HTERT RPE-1 (cell line): ENCODE data around the gene UGGT2.
"Not testable (repeated sequence)": the region's sequence is repeated elsewhere in the genome, so short reads cannot be mapped to it uniquely, and the experiment has no call there.

Experiments
- in situ Hi-C: fragments of 300-500 bp; cut with MboI; formaldehyde crosslinking; loops from 4 replicates; pipeline ENCODE4 v1.14.3; 2020; ENCODE audit warnings: low sequenced_read_pairs

UGGT2 gene

DNA sequence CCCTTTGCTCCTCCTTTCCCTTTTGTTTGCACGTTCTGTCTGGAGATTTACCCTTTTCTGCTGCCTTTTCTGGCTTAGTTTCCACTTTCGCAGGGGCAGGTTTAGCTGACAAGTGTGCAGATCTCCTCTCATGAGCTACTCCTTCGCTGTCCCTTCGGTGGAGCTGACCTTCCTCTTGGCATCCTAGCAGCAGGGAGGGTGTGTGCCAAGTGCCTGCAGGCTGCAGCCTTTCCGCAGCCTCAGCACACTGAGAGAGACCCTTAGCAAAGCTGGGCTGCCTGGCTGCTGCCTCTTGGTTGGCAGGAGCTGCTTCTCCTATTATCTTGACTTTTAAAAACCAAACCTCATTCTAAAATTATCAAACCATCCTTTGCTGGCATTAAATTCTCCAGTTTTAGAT is 243.8 kb downstream of the UGGT2 start:
- in situ Hi-C loops: no loop called here

DNA sequence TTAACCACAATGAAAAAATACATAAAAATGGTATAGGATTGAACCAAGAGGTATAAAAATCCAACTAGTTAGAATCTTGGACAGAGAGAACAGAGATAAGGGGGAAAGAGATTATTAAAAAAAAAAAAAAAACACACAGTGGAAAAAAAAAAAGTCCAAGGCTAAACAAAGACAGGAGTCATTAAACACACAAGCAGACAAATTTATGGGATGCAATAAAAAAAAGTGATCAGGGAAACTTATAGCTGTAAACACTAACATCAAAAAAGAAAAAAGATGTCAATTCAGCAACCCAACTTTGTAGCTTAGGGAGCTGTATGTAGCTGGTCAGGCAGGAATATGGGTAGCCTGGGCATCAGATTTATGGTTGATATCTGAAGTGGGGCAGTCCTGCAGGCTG is 247.3 kb downstream of the UGGT2 start:
- in situ Hi-C loops: no loop called here

DNA sequence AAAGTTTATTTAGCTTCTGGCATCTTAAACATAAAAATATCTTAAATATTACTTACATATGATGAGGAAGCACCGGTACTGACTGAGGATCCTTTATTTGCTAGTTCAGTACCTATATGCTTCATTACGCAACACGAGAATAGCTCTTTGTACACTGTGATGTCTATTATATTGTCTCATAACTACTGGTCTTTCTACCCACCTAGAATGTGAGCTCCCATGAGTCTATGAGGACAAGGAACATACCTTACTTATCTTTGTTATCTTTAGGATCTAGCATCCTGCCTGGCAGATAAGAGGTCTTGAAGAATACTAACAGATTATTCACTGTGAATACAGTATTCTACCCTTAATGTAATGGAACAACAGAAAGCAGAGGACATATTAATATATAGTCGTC is 251.4 kb downstream of the UGGT2 start:
- in situ Hi-C loops: no loop called here

DNA sequence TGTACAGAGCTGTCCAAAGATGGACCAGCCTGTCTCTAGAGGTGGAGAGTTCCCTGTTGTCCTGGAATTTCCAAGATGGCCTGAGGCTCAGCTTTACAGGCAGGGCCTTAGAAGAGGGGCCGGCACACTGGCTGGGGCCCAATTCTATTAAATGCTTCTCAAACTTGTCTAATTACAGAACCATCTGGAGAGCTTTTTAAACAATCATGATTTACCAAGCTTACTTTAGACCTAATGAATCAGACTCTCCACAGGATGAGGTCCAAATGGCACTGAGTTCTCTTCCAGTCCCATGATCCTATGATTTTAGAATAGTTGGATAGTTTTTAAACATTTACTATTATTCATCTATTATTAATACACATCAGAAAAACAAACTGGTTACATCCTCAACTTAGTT is 252.8 kb downstream of the UGGT2 start:
- in situ Hi-C loops: no loop called here

DNA sequence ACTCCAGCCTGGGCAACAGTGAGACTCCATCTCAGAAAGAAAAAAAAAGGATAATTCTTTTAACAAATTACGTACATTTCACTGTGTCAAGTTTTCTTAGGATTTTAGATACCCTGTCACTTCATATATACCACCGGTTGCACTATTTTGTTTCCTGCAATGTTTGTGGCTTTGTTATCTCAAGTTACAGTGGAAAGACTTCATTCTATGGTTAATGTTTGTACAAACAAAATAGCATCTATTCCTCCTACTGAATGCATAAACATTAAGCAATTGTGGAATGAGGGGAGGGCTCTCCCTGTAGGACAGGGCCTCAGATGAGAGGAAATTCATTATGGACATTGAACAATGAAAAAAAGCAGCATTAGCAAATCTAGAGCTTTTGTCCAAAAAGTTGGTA is 256.2 kb downstream of the UGGT2 start:
- in situ Hi-C loops: no loop called here

DNA sequence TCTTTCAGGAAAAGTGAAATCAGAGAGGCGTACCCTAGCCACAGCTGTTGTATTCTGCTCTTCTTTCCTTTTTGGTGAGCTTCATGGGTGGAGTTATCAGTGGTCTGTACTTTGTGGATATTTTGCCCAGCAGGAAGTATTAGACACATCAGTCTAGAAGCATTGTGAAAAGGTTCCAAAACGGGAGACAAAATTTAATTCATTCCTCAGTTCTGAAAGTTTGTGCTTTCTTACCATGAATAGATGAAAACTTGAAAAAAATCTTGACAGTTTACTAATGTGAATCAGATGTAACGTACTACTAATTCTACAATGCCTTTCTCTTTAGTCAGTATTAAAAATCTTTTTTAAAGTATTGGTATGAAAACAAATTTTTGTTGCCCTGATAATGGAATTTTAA is 259.4 kb downstream of the UGGT2 start:
- in situ Hi-C loops: no loop called here

DNA sequence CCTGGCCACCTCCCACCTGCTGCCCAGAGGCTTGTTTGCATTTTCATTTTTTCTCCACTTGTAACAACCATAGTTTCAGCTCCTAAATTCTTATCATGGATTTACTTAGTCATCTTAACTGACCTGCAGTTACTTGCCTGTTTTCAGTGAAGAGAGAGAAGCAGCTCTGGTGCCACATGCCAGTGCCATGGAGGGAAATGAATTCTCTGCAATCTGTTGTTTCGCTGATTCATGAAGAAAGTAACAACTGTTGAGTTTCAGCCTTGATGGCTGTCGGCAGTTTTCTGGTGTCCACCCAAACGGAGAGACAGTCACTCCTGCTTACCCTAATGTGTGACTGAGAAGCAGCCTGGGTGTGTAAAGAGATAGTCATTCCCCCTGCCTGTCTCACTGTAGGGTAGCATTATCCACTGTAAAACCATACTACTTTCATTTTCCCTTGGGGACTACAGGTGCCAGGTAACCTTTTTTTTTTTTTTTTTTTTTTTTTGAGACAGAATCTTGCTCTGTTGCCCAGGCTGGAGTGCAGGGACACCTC is 260.1 kb downstream of the UGGT2 start:
- in situ Hi-C loops: no loop called here

DNA sequence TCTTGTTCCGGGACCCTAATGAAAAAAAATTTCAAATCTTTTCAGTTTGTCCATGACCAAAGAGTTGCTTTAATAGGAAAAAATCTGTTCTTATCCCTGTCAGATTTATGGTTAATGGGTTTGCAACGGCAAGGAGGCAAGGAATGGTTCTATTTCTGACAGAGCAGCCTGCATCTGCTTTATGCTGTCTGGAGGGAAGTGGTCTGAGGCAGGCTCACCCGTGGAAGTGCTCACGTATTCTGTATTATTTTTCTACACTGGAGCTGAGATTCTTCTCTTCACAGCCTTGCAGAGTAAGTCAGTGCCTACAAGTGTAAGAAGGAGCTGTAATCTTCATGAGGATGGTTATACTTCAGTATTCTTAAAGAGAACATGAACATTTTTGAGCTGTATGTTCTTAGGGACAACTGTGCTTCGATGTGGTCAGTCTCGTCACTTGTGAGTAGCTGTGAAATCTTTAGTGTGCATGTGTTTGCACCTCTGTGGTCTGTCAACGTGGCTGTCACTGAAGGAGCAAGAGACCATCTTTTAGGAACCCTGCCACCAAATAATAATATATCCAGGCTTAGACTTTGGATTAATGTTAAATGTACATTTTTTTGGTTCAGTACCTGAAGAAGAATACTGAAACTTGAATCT is 262.0 kb downstream of the UGGT2 start:
- in situ Hi-C loops: no loop called here

DNA sequence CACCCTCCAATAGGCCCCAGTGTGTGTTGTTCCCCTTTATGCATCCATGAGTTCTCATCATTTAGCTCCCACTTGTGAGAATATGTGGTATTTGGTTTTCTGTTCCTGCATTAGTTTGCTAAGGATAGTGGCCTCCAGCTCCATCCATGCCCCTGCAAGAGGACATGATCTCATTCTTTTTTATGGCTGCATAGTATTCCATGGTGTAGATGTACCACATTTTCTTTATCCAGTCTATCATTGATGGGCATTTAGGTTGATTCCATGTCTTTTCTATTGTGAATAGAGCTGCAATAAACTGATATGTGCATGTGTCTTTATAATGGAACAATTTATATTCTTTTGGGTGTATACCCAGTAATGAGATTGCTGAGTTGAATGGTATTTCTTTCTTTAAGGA is 263.9 kb downstream of the UGGT2 start:
- in situ Hi-C loops: not testable (repeated sequence)

DNA sequence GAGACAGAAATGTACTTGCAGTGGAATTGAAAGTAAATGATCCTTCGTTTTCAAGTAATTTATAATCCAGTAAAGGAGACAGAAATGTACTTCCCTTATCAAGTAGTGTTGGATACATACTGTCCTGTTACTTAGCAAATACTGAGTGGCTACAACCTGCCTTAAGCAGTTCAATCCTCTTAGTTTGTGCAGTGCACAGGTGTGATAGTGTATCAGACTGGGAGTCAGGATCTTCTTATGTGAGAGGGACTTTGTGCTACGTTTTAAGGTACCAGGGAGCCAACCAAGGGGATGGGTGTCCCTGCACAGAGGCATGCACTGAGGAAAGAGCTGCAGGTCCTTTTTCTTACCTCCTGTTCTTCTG is 265.1 kb downstream of the UGGT2 start:
- in situ Hi-C loops: no loop called here

DNA sequence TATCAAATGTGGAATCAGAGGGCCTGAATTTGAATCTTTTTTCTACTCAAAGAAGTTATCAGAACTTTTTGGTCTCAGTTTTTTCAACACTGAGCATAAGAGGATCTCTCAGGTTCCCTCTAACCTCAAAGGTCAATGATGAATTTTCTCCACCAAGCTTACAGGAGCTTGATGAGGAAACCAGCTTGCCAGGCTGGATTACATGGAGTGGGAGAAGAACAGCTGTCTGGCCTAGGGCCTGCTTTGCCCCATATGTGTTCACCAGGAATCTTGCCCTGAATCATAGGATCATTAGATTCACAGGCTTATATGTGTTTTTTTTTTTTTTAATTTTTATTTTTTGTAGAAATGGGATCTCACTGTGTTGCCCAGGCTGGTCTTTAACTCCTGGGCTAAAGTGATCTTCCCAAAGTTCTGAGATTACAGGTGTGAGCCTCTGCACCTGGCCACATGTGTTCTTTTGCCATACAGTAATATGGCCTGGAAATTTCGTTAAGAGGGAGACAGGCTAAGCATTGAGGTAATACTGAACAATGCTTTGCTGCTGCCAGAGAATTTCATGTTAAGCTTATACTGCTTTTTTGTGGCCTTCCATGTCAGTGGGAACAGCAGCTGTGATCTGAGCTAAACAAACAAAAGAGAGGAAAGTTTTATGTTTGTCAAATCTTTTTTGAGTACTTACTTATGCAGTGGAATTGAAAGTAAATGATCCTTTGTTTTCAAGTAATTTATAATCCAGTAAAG is 265.7 kb downstream of the UGGT2 start:
- in situ Hi-C loops: no loop called here

DNA sequence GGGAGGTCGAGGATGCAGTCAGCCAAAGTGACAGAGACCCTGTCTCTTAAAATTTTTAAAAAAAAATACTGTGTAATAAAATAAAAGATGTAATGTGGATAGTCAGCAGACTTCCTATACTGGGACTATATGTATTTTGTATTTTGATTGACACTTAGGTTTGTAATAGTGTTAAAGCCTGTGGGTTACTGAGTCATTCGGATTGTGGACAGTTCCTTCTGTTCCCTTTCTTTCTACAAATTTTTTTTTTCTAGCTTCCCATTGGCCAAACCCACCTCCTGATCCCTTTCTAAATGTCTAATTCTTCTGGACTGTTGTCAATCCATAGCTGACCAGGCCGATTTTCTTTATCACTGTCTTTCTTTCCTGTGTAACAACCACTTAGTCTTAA is 268.3 kb downstream of the UGGT2 start:
- in situ Hi-C loops: no loop called here

DNA sequence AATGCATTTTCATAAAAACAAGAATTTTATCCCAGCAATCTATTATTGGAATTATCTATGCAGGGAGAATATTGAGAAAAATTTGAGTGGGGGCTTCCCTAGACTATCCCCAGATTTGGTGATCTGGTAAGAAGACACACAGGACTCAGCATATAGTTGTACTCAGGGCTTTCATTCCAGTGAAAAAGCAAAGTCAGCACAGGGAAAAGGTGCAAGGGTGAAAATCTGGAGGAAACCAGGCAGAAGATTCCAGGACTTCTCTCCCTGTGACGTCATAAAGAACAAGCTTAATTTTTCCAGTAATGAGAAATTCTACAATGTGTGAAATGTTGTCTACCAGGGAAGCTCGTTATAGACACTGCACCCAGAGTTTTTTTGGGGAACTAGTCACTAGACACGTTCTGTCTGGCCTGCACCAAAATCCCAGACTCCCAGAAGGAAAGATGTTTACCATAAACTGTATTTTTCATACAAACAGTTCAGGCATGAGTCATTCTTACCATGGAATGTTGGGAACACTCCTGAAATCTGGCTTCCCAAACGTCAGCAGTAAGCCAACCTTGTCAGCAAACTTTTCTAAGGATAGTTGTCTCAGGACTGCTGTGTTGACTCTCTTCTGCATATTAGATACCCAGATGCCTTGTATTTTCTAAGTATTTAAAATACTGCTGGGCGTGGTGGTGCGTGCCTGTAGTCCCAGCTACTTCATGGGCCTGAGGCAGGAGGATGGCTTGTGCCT is 268.9 kb downstream of the UGGT2 start:
- in situ Hi-C loops: no loop called here

DNA sequence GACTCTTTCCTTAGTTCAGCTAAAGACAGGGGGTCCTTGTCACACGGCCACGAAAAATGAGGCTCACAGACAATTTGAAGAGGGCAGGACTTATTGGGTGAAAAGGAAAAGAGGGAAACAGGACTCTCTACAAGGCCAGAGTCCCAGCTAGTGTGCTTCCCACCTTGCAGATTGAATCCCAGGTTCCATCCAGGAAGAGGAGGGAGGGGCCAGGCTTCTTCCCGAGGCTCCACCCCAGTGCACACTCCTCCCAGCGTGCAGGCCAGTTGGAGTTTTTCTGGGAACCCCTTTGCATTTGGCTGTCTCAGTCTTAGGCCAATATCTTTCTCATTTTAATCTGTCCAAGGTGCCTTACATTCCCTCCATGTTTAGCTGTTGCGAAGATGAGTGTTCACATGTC is 269.5 kb downstream of the UGGT2 start:
- in situ Hi-C loops: no loop called here

DNA sequence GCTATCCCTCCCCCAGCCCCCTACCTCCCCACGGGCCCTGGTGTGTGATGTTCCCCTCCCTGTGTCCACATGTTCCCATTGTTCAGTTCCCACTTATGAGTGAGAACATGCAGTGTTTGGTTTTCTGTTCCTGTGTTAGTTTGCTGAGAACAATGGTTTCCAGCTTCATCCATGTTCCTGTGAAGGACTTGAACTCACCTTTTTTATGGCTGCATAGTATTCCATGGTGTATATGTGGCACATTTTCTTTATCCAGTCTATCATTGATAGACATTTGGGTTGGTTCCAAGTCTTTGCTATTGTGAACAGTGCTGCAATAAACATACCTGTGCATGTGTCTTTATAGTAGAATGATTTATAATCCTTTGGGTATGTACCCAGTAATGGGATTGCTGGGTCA is 271.3 kb downstream of the UGGT2 start:
- in situ Hi-C loops: not testable (repeated sequence)

DNA sequence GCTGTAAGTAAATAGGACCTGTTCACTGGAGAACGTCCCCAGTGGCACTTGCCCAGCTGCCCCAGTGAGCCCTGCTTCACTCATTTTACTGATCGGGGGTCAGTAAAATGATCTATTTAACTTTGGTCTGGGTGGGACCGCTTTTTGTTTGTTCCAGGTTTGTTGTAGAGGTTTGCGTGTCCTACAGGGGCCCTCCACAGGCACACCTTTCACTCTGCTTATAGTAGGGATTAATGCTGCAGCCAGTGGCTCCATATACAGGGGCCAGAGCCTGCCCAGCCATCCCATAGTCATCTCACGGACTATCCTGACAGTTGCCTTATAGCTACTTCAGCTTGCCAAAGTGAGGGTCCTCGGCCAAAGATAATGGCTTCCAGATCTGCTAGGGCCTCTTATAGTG is 272.2 kb downstream of the UGGT2 start:
- in situ Hi-C loops: no loop called here

DNA sequence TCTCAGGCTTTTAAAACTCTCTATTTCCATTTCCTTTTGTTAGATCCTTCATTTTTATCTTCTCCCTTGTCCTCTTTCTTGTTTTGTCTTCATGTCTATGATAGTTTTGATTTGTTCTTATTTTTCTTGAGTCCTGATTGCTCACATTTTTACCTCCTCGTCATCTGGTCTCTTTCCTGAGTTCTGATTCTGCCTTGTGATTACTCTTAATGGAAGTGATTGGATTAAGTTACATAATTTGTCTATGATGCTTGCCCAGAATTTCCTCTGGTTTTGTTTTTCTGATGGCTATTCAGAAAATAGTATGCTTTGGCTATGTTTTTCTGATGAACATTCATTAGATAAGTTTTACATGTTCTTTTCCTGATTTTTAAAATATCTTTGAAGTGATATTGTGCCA is 273.7 kb downstream of the UGGT2 start:
- in situ Hi-C loops: no loop called here

DNA sequence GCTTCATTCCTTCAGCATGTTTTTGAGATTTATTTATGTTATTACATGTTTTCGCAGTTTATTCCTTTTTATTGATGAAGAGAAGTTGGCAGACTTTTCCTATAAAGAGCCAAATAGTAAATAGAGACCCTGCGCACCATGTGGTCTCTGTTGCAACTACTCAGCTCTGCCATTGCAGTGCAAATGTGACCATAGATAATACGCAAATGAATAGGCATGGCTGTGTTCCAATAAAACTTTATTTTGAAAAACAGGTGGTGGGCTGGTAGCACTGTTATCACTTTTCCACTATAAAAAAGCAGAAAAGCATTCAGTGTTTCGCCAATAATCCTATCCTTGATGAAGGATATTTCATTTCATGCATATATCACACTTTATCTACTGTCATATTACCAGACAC is 281.3 kb downstream of the UGGT2 start:
- in situ Hi-C loops: no loop called here

DNA sequence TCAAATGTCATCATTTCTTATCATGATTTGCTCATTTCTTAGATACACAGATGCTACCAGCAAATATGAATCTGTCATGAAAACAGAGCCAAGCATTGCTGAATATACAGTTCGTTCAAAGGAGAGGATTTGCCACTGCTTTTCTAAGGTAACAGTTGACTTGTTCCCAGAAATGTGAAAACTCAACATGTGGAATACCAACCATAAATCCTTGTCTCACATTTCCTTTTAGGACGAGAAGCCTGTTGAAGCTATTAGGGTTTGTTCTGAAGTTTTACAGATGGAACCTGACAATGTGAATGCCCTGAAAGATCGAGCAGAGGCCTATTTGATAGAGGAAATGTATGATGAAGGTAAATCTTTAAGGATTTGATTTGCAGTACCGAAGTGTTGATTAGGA is 289.6 kb downstream of the UGGT2 start:
- in situ Hi-C loops: no loop called here

DNA sequence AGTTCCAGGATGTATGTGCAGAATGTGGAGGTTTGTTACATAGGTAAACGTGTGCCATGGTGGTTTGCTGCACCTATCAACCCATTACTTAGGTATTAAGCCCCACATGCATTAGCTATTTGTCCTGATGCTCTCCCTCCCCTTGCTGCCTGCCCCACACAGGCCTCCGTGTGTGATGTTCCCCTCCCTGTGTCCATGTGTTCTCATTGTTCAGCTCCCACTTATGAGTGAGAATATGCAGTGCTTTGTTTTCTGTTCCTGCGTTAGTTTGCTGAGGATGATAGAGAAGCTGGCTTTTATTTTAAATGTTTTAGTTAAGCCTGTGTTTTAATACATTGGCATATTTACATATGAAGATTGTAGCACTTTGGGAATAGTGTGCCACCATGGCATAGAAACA is 290.6 kb downstream of the UGGT2 start:
- in situ Hi-C loops: not testable (repeated sequence)

DNA sequence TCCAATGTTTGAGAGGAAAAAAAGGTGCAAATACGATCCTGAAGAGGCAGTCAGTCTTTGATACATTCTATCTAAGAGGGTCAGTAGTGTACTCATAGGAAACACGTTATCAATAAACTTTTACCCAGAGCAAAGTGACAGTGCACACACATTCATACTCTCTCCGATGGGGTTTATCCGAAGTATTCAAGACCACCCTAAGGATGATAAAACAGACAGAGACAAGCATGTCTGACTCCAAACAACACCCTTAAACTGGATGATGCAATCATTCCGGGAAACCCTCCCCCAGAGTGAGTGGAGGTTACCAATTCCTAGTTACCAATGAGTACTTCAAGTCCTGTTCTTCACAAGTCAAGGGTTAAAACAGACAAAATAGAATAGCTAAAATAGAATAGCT is 297.1 kb downstream of the UGGT2 start:
- in situ Hi-C loops: no loop called here

DNA sequence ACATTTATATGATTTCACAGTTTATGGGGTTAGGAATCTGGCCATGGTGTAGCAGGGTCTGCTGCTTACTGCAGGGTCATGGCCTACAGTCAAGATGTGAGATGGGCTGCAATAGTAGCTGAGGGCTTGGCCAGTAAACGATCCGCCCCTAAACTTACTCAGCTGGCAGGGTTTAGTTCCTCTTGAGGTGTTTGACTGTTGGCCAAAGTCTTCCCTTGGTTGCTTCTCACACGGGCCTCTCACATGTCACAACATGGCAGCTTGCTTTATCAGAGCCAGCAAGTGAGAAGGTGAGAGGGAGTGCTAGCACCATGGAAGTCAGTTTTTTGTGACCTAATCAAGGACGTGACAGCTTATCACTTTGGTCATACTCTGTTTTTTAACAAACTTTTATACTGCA is 299.1 kb downstream of the UGGT2 start:
- in situ Hi-C loops: no loop called here
